ENCODE measurements around the gene SCUBE2. TPM values are rescaled to one million over a fixed set of nuclear protein-coding genes. Genes with fewer than 3 reads are reported as not detected.

The SCUBE2 gene
- polyA plus RNA-seq (2012; rRNA removed): 0.70 and 0.76 TPM in 2 replicates
- polyA plus RNA-seq (2012; cell fraction: cytosol; rRNA removed): 0.79 and 0.88 TPM in 2 replicates
- polyA plus RNA-seq (2012; cell fraction: nucleus; rRNA removed): 1.2 and 1.4 TPM in 2 replicates

- no peak within 1 kb of the TSS; the same call in 1 of the 2 replicates for H3K9ac ChIP-seq
- H3F3A ChIP-seq (replicated peaks; ENCODE audit: insufficient read depth): no peaks in the 10 kb centered on the region
- DNase-seq: peak; percentile 86
- H3K9me2 ChIP-seq: no peaks in the 10 kb centered on the region
- no peaks in the 10 kb centered on the region for H3K27me3 ChIP-seq (ENCODE audit: insufficient read depth)
- peak within 1 kb of the TSS; percentile 72 for H3K4me2 ChIP-seq
- H3K79me2 ChIP-seq (ENCODE audit: insufficient read depth): no peaks in the 10 kb centered on the region
- 7% methylated on average over 6 of the region's 113 CpGs for WGBS (ENCODE audit: low lambda C conversion rate)
- peak within 1 kb of the TSS; percentile 56 to 59 for H3K4me3 ChIP-seq (ENCODE audit: low read depth in 2 of 2, low read length in 1 of 2)
- H3K27ac ChIP-seq (ENCODE audit: low read depth in 2 of 2, low read length in 1 of 2): no peak within 1 kb of the TSS
- H3K9me3 ChIP-seq: no peaks in the 10 kb centered on the region
- POLR2A ChIA-PET: no interaction called here
- no peak for TF ChIP-seq NRF1 (IDR thresholded peaks at IDR 0.05; ENCODE audit: low read depth, low read length)
- no peak for TF ChIP-seq GATA2 (CRISPR knock-in tag; IDR thresholded peaks at IDR 0.05)
- no peak for TF ChIP-seq MEF2A (IDR thresholded peaks at IDR 0.05; ENCODE audit: borderline replicate concordance, low read depth)
- TF ChIP-seq TAF1 (IDR thresholded peaks at IDR 0.05; ENCODE audit: borderline replicate concordance, low read depth, low read length): no peak
- no peak for TF ChIP-seq EZH2phosphoT487 (IDR thresholded peaks at IDR 0.05; ENCODE audit: borderline replicate concordance, low read depth)
- no peaks in the 10 kb centered on the region for H4K20me1 ChIP-seq (ENCODE audit: insufficient read depth)
- H3K4me1 ChIP-seq (ENCODE audit: control insufficient read depth in 1 of 2, insufficient read depth in 2 of 2, low read depth in 1 of 2, low read length in 1 of 2): peaks cover 0 to 16% of the 10 kb centered on the region in 2 experiments; a peak in 2 of 4 replicates
- H2AFZ ChIP-seq (ENCODE audit: low read depth): peak within 1 kb of the TSS; percentile 70; the same call in 1 of the 2 replicates
- no peaks in the 10 kb centered on the region for H3K36me3 ChIP-seq (replicated peaks in 1 of 2; ENCODE audit: control insufficient read depth in 1 of 2, insufficient read depth in 2 of 2, low read length in 1 of 2)
- CTCF ChIA-PET: interaction anchor here (7.3 kb wide), 1 partner anchor 76 kb away, joined by 48 read pairs; no protein-coding TSS in a partner anchor
Observed at GRCh38 chr11:9091044-9091922, at the start of gene SCUBE2. Gene SCUBE2, minus strand, starts transcription at chr11:9091599. Its CDS starts 71 bp downstream, at chr11:9091528.

- H4K20me1 ChIP-seq (ENCODE audit: insufficient read depth): peaks cover 31% of the 10 kb centered on the region
- CTCF ChIA-PET: interaction anchor here (2.2 to 6.3 kb wide), 2 partner anchors 126 to 227 kb away, joined by 9 to 205 read pairs; no protein-coding TSS in a partner anchor
- H2AFZ ChIP-seq (ENCODE audit: low read depth): no peak overlapping the region
- DNase-seq: no peak
- no peaks in the 10 kb centered on the region for H3K27me3 ChIP-seq (ENCODE audit: insufficient read depth)
- peaks cover 54 to 72% of the 10 kb centered on the region in 2 experiments for H3K36me3 ChIP-seq (replicated peaks in 1 of 2; ENCODE audit: control insufficient read depth in 1 of 2, insufficient read depth in 2 of 2, low read length in 1 of 2)
- H3K4me2 ChIP-seq: no peak overlapping the region
- TF ChIP-seq RAD21 (IDR thresholded peaks at IDR 0.05; ENCODE audit: low read length) (no peak), TCF12 (IDR thresholded peaks at IDR 0.05) (no peak), ELF1 (IDR thresholded peaks at IDR 0.05) (no peak)
- TF ChIP-seq, protein P1, sequence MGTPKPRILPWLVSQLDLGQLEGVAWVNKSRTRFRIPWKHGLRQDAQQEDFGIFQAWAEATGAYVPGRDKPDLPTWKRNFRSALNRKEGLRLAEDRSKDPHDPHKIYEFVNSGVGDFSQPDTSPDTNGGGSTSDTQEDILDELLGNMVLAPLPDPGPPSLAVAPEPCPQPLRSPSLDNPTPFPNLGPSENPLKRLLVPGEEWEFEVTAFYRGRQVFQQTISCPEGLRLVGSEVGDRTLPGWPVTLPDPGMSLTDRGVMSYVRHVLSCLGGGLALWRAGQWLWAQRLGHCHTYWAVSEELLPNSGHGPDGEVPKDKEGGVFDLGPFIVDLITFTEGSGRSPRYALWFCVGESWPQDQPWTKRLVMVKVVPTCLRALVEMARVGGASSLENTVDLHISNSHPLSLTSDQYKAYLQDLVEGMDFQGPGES (IDR thresholded peaks at IDR 0.05; ENCODE audit: low read depth, low read length): no peak
- H3K27ac ChIP-seq (ENCODE audit: low read depth in 2 of 2, low read length in 1 of 2): no peak overlapping the region
- no peaks in the 10 kb centered on the region for H3K9me3 ChIP-seq
- POLR2A ChIA-PET: no interaction called here
- no peak overlapping the region for H3K4me3 ChIP-seq (ENCODE audit: low read depth in 2 of 2, low read length in 1 of 2)
- H3K9ac ChIP-seq: no peak overlapping the region
- 91% methylated on average over 7 of the region's 7 CpGs for WGBS (ENCODE audit: low lambda C conversion rate)
- no peaks in the 10 kb centered on the region for H3K79me2 ChIP-seq (ENCODE audit: insufficient read depth)
- peaks cover 33% of the 10 kb centered on the region for H3F3A ChIP-seq (replicated peaks; ENCODE audit: insufficient read depth)
- no peaks in the 10 kb centered on the region for H3K9me2 ChIP-seq
- peaks cover 5 to 24% of the 10 kb centered on the region in 2 experiments; a peak in 3 of 4 replicates for H3K4me1 ChIP-seq (ENCODE audit: control insufficient read depth in 1 of 2, insufficient read depth in 2 of 2, low read depth in 1 of 2, low read length in 1 of 2)
Observed at GRCh38 chr11:9141186-9141585, 49.8 kb upstream of the SCUBE2 start.

All from SK-N-SH (cell line).